ENCODE measurements around the gene HERC6.

Gene HERC6

DNA sequence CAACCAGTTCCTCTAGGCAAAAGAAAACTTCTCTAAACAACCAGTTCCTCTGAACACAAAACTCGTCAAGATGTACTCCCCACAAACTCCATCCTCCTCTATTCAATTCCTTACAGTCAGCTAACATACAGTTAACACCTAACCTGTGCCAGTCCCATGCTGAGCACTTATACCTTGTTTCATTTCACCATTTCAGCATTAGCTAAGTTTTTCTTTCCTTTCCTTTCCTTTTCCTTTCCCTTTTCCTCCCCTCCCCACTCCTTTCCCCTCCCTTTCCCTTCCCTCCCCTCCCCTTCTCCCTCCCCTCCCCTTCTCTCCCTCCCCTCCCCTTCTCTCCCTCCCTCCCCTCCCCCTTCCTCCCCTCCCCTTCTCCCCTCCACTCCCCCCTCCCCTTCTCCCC, 13.1 kb downstream of the HERC6 start:
- H3K79me2 ChIP-seq (ENCODE audit: insufficient read depth, low read length): no peaks in the 10 kb centered on the region
- H3K27ac ChIP-seq (ENCODE audit: low read depth, low read length): no peak overlapping the region
- H3K4me3 ChIP-seq (ENCODE audit: insufficient read depth, low read length, poor library complexity, severe bottlenecking): no peak overlapping the region
- H3K9me2 ChIP-seq (replicated peaks; ENCODE audit: insufficient read depth, low read length): no peaks in the 10 kb centered on the region
- H3K36me3 ChIP-seq (ENCODE audit: low read length): no peaks in the 10 kb centered on the region
- H4K20me1 ChIP-seq (ENCODE audit: low read depth, low read length): no peaks in the 10 kb centered on the region
- H3F3A ChIP-seq (ENCODE audit: insufficient read depth): no peaks in the 10 kb centered on the region
- H2AFZ ChIP-seq (ENCODE audit: low read depth, low read length, severe bottlenecking): no peak overlapping the region
- no peak for TF ChIP-seq EZH2phosphoT487 (conservative IDR thresholded peaks at IDR 0.05; ENCODE audit: low read length)
- TF ChIP-seq, protein P1, sequence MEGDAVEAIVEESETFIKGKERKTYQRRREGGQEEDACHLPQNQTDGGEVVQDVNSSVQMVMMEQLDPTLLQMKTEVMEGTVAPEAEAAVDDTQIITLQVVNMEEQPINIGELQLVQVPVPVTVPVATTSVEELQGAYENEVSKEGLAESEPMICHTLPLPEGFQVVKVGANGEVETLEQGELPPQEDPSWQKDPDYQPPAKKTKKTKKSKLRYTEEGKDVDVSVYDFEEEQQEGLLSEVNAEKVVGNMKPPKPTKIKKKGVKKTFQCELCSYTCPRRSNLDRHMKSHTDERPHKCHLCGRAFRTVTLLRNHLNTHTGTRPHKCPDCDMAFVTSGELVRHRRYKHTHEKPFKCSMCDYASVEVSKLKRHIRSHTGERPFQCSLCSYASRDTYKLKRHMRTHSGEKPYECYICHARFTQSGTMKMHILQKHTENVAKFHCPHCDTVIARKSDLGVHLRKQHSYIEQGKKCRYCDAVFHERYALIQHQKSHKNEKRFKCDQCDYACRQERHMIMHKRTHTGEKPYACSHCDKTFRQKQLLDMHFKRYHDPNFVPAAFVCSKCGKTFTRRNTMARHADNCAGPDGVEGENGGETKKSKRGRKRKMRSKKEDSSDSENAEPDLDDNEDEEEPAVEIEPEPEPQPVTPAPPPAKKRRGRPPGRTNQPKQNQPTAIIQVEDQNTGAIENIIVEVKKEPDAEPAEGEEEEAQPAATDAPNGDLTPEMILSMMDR (IDR thresholded peaks at IDR 0.05; ENCODE audit: insufficient read depth, low read length, poor library complexity, severe bottlenecking): no peak
- H3K27me3 ChIP-seq (ENCODE audit: low read length): no peaks in the 10 kb centered on the region
- no peak overlapping the region for H3K4me2 ChIP-seq (ENCODE audit: low read depth, low read length, poor library complexity, severe bottlenecking)
- H3K9ac ChIP-seq (ENCODE audit: low read length): no peak overlapping the region
- no peaks in the 10 kb centered on the region for H3K9me3 ChIP-seq (ENCODE audit: insufficient read depth, low read length)

DNA sequence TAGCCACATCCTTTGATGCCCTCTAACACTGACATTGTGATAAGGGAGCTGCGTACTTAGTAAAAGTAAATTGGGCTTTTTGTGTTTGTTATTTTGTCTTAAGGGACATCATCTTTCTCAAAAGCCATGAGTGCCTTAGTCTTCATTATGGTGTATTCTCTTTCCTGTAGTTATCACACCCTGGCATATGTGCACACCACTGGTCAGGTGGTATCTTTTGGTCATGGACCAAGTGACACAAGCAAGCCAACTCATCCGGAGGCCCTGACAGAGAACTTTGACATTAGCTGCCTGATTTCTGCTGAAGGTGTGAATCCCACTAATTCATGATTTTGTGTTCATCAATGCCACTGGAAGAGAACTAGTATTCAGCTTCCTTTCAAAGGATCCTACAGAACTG, 18.0 kb downstream of the HERC6 start:
- H3K36me3 ChIP-seq (ENCODE audit: low read length): no peaks in the 10 kb centered on the region
- H3K27ac ChIP-seq (ENCODE audit: low read depth, low read length): no peak overlapping the region
- H2AFZ ChIP-seq (ENCODE audit: low read depth, low read length, severe bottlenecking): no peak overlapping the region
- no peaks in the 10 kb centered on the region for H3K9me2 ChIP-seq (replicated peaks; ENCODE audit: insufficient read depth, low read length)
- H3K27me3 ChIP-seq (ENCODE audit: low read length): no peaks in the 10 kb centered on the region
- no peaks in the 10 kb centered on the region for H3K79me2 ChIP-seq (ENCODE audit: insufficient read depth, low read length)
- H3K9ac ChIP-seq (ENCODE audit: low read length): no peak overlapping the region
- H3K4me2 ChIP-seq (ENCODE audit: low read depth, low read length, poor library complexity, severe bottlenecking): no peak overlapping the region
- H3F3A ChIP-seq (ENCODE audit: insufficient read depth): no peaks in the 10 kb centered on the region
- TF ChIP-seq, protein P1 (IDR thresholded peaks at IDR 0.05; ENCODE audit: insufficient read depth, low read length, poor library complexity, severe bottlenecking): no peak
- TF ChIP-seq EZH2phosphoT487 (conservative IDR thresholded peaks at IDR 0.05; ENCODE audit: low read length): no peak
- H3K4me3 ChIP-seq (ENCODE audit: insufficient read depth, low read length, poor library complexity, severe bottlenecking): no peak overlapping the region
- no peaks in the 10 kb centered on the region for H4K20me1 ChIP-seq (ENCODE audit: low read depth, low read length)
- H3K9me3 ChIP-seq (ENCODE audit: insufficient read depth, low read length): no peaks in the 10 kb centered on the region

DNA sequence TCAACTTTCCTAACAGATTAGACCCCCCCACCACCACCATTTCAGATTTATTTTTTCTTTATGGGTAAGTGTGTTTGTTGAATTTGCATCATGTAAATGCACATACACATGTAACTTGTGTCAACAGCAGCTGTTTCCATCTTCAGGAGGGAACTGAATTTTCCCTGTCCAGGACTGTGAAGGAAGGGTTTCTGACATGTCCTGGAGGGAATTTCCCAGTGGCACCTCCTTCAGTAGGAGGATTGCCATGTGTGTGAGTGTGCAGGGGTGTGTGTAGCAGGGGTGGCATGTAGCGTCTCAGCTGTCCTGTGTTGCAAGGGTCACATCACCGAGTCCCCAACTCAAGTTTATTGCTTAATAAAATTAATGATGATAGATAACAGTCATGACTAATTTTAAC, 19.7 kb downstream of the HERC6 start:
- Histone ChIP-seq H3K4me3 (ENCODE audit: insufficient read depth, low read length, poor library complexity, severe bottlenecking) (no peak overlapping the region), H3K36me3 (ENCODE audit: low read length) (no peaks in the 10 kb centered on the region), H3K27ac (ENCODE audit: low read depth, low read length) (no peak overlapping the region), H3K79me2 (ENCODE audit: insufficient read depth, low read length) (no peaks in the 10 kb centered on the region), H3K4me2 (ENCODE audit: low read depth, low read length, poor library complexity, severe bottlenecking) (no peak overlapping the region), H3F3A (ENCODE audit: insufficient read depth) (no peaks in the 10 kb centered on the region), H3K27me3 (ENCODE audit: low read length) (no peaks in the 10 kb centered on the region), H4K20me1 (ENCODE audit: low read depth, low read length) (no peaks in the 10 kb centered on the region), H2AFZ (ENCODE audit: low read depth, low read length, severe bottlenecking) (no peak overlapping the region), H3K9me3 (ENCODE audit: insufficient read depth, low read length) (no peaks in the 10 kb centered on the region), H3K9me2 (replicated peaks; ENCODE audit: insufficient read depth, low read length) (no peaks in the 10 kb centered on the region), H3K9ac (ENCODE audit: low read length) (no peak overlapping the region)
- no peak for TF ChIP-seq EZH2phosphoT487 (conservative IDR thresholded peaks at IDR 0.05; ENCODE audit: low read length)
- TF ChIP-seq, protein P1 (IDR thresholded peaks at IDR 0.05; ENCODE audit: insufficient read depth, low read length, poor library complexity, severe bottlenecking): no peak
